Sigmoid colon (tissue), 4 donors: ENCODE measurements around the gene PARVB.

Experiments
- POLR2A ChIP-seq, 2 donors: fragments of 450-650 bp; IDR thresholded peaks; one replicate each; pipeline ENCODE4 v1.6.1; 2016; ENCODE audit warnings: antibody characterized with exemption in 2 of 2, mild to moderate bottlenecking in 2 of 2, moderate library complexity in 2 of 2
- POLR2AphosphoS5 ChIP-seq, 4 donors: sonication (generic); formaldehyde crosslinking; IDR thresholded peaks; one replicate each; pipeline ENCODE4 v1.6.1; 2017; ENCODE audit warnings: antibody characterized with exemption in 4 of 4
- TF ChIP-seq, protein P1 (sequence below), 4 experiments: fragments of 450-650 bp in 3 of 4; fragments of 200-600 bp in 1 of 4; IDR thresholded peaks; one replicate each; pipeline ENCODE4 v1.5.1; 2016 to 2019; ENCODE audit warnings: antibody characterized with exemption in 4 of 4, mild to moderate bottlenecking in 3 of 4, moderate library complexity in 2 of 4

DNA sequence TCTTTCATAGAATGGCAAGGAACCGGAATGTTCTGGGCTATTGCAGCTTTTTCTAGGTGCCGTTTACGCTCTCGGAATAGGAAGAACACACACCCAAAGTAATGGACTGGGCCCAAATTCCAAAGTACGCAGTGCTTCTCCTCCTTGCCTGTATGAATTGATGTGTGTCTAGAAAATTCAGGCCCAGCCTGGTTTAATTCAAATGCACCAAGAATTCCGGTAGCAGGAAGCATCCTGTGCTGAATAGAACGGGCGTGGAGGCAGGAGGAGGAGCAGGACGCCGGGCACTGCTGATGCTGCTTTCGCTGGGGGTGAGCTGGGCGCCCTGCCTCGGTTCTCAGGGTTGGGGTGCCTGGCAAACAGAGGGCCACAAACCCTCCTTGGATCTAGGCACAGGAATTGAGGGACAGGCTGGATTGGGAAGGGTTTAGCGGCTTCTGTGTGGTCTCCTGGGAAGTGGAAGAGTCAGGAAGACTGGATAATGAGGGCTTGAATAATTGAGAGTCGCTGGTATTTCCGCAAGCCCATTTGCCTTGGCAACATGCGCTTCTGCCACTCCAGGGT lies 2.0 kb downstream of the PARVB start:
- no peak for TF ChIP-seq POLR2AphosphoS5 (IDR thresholded peaks at IDR 0.05)
- TF ChIP-seq, protein P1, sequence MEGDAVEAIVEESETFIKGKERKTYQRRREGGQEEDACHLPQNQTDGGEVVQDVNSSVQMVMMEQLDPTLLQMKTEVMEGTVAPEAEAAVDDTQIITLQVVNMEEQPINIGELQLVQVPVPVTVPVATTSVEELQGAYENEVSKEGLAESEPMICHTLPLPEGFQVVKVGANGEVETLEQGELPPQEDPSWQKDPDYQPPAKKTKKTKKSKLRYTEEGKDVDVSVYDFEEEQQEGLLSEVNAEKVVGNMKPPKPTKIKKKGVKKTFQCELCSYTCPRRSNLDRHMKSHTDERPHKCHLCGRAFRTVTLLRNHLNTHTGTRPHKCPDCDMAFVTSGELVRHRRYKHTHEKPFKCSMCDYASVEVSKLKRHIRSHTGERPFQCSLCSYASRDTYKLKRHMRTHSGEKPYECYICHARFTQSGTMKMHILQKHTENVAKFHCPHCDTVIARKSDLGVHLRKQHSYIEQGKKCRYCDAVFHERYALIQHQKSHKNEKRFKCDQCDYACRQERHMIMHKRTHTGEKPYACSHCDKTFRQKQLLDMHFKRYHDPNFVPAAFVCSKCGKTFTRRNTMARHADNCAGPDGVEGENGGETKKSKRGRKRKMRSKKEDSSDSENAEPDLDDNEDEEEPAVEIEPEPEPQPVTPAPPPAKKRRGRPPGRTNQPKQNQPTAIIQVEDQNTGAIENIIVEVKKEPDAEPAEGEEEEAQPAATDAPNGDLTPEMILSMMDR (IDR thresholded peaks at IDR 0.05) = no peak
- TF ChIP-seq POLR2A (IDR thresholded peaks at IDR 0.05) = no peak
